Smooth muscle cell (in vitro differentiated cells): ENCODE measurements around the gene GABPB1. TPM values are rescaled to one million over a fixed set of nuclear protein-coding genes. Genes with fewer than 3 reads are reported as not detected.
"Not testable (repeated sequence)": the region's sequence is repeated elsewhere in the genome, so short reads cannot be mapped to it uniquely, and the experiment has no call there.

Source experiments
- DNase-seq: peaks from one replicate; lab custom pipeline; 2025; ENCODE audit not compliant: unreplicated experiment; lab: John Stamatoyannopoulos, UW
- H2AFZ ChIP-seq: fragments of 200-600 bp; sonication (generic); 2 replicates; pipeline ENCODE4 v1.6.0; 2016; ENCODE audit warnings: antibody characterized with exemption, low read depth, mild to moderate bottlenecking
- H3F3A ChIP-seq: fragments of 200-600 bp; sonication (generic); 2 replicates; pipeline ENCODE4 v1.6.0; 2017; ENCODE audit warnings: antibody characterized with exemption, low read depth
- H3K27ac ChIP-seq: fragments of 200-600 bp; sonication (generic); 2 replicates; pipeline ENCODE4 v1.5.1; 2016; ENCODE audit warnings: low read depth, mild to moderate bottlenecking
- H3K27me3 ChIP-seq: fragments of 200-600 bp; sonication (generic); 2 replicates; pipeline ENCODE4 v1.6.1; 2016; ENCODE audit warnings: low read depth, mild to moderate bottlenecking
- H3K36me3 ChIP-seq: fragments of 200-600 bp; sonication (generic); 2 replicates; pipeline ENCODE4 v1.5.1; 2016; ENCODE audit warnings: low read depth
- H3K4me1 ChIP-seq: fragments of 200-600 bp; sonication (generic); 2 replicates; pipeline ENCODE4 v1.5.1; 2016; ENCODE audit warnings: low read depth
- H3K4me2 ChIP-seq: fragments of 200-600 bp; sonication (generic); 2 replicates; pipeline ENCODE4 v1.6.0; 2016; ENCODE audit warnings: mild to moderate bottlenecking
- H3K4me3 ChIP-seq: fragments of 200-600 bp; sonication (generic); 2 replicates; pipeline ENCODE4 v1.5.1; 2016; ENCODE audit warnings: mild to moderate bottlenecking
- H3K79me2 ChIP-seq: fragments of 200-600 bp; sonication (generic); 2 replicates; pipeline ENCODE4 v1.6.0; 2016; ENCODE audit warnings: low read depth, mild to moderate bottlenecking
- H3K9ac ChIP-seq: fragments of 200-600 bp; sonication (generic); 2 replicates; pipeline ENCODE4 v1.6.0; 2016; ENCODE audit warnings: low read depth
- H3K9me3 ChIP-seq: fragments of 200-600 bp; sonication (generic); replicated peaks from 2 replicates; pipeline ENCODE4 v1.5.1; 2016; ENCODE audit warnings: low read depth
- H4K20me1 ChIP-seq: fragments of 200-600 bp; sonication (generic); 2 replicates; pipeline ENCODE4 v1.6.0; 2016; ENCODE audit warnings: low read depth
- WGBS: methylation state at CpG from one replicate; pipeline ENCODE4 v1.1.7; 2016; ENCODE audit warnings: low lambda C conversion rate; 5-methylcytosine and 5-hydroxymethylcytosine counted together
- polyA plus RNA-seq: library from polyadenylated mRNA; unstranded; fragments of >200 nt; fragmentation: Nextera tagmentation; extraction: Ambion mirVana; gene quantifications from 2 replicates; pipeline ENCODE4 v1.2.1, GENCODE V29; 2016
- total RNA-seq: library from RNA; depleted of rRNA; stranded (reverse); fragments of >200 nt; gene quantifications from 2 replicates; pipeline ENCODE4 v1.2.3, GENCODE V29; 2014
- TF ChIP-seq, protein P1 (sequence below): fragments of 200-600 bp; sonication (generic); IDR thresholded peaks from 2 replicates; pipeline ENCODE4 v1.5.1; 2017; ENCODE audit warnings: borderline replicate concordance, mild to moderate bottlenecking, antibody characterized with exemption; ENCODE audit not compliant: insufficient read depth, poor library complexity, severe bottlenecking

The GABPB1 gene
- total and polyA plus RNA-seq, 2 experiments from 2014 or later, result 24.1 to 49.3 TPM

GRCh38 chr15:50377867-50378751 lies 23.1 kb upstream of the GABPB1 start:
- H3F3A ChIP-seq, result no peaks in the 10 kb centered on the region
- TF ChIP-seq, protein P1, sequence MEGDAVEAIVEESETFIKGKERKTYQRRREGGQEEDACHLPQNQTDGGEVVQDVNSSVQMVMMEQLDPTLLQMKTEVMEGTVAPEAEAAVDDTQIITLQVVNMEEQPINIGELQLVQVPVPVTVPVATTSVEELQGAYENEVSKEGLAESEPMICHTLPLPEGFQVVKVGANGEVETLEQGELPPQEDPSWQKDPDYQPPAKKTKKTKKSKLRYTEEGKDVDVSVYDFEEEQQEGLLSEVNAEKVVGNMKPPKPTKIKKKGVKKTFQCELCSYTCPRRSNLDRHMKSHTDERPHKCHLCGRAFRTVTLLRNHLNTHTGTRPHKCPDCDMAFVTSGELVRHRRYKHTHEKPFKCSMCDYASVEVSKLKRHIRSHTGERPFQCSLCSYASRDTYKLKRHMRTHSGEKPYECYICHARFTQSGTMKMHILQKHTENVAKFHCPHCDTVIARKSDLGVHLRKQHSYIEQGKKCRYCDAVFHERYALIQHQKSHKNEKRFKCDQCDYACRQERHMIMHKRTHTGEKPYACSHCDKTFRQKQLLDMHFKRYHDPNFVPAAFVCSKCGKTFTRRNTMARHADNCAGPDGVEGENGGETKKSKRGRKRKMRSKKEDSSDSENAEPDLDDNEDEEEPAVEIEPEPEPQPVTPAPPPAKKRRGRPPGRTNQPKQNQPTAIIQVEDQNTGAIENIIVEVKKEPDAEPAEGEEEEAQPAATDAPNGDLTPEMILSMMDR, result no peak
- H3K27me3 ChIP-seq, result no peaks in the 10 kb centered on the region
- H3K4me2 ChIP-seq, result no peak overlapping the region
- H3K9me3 ChIP-seq, result no peaks in the 10 kb centered on the region
- no peak overlapping the region for H2AFZ ChIP-seq
- no peaks in the 10 kb centered on the region for H3K36me3 ChIP-seq
- WGBS, result 91% methylated on average over 3 of the region's 3 CpGs
- H3K4me3 ChIP-seq, result no peak overlapping the region
- no peaks in the 10 kb centered on the region for H4K20me1 ChIP-seq
- H3K79me2 ChIP-seq, result no peaks in the 10 kb centered on the region
- H3K9ac ChIP-seq, result no peak overlapping the region
- no peaks in the 10 kb centered on the region for H3K4me1 ChIP-seq
- DNase-seq, result no peak
- no peak overlapping the region for H3K27ac ChIP-seq

DNA sequence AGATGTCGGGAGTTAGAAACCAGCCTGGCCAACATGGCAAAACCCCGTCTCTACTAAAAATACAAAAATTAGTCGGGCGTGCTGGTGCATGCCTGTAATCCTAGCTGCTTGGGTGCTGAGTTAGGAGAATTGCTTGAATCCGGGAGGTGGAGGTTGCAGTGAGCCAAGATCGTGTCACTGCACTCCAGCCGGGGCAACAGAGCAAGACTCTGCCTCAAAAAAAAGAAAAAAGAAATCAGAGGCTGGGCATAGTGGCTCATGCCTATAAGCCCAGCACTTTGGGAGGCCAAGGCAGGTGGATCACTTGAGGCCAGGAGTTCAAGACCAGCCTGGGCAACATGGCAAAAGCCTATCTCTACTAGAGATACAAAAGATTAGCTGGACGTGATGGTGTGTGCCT lies 14.6 kb upstream of the GABPB1 start:
- not testable (repeated sequence) for H4K20me1 ChIP-seq, H2AFZ ChIP-seq, H3F3A ChIP-seq, H3K4me1 ChIP-seq, H3K9me3 ChIP-seq, H3K4me2 ChIP-seq, H3K27ac ChIP-seq, H3K79me2 ChIP-seq, H3K4me3 ChIP-seq, DNase-seq, H3K9ac ChIP-seq, H3K36me3 ChIP-seq, H3K27me3 ChIP-seq
- WGBS, result 95% methylated on average over 8 of the region's 8 CpGs

DNA sequence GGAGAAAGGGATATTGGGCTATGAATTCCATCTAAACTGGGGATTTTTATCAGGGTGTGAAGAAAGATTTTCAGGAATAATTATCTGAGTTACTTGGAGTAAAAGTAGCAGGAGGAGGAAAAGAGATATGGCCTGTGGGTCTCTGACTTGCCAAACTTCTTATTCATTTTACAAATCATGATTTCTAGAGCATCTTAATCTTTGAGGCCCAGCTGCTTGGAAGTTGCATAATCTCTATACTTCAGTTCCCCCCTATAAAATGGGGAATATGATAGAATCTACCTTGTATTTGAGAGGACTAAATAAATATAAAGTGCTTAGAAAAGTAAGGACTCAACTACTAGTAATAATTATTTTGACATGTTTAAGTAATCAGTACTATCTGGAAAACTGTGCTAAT lies 11.0 kb upstream of the GABPB1 start:
- H3K9me3 ChIP-seq, result no peaks in the 10 kb centered on the region
- no peak overlapping the region for H3K9ac ChIP-seq
- no peak overlapping the region for H3K27ac ChIP-seq
- TF ChIP-seq, protein P1, result no peak
- H3K79me2 ChIP-seq, result no peaks in the 10 kb centered on the region
- no peaks in the 10 kb centered on the region for H3K36me3 ChIP-seq
- no peaks in the 10 kb centered on the region for H3K4me1 ChIP-seq
- H3F3A ChIP-seq, result no peaks in the 10 kb centered on the region
- H4K20me1 ChIP-seq, result no peaks in the 10 kb centered on the region
- H2AFZ ChIP-seq, result no peak overlapping the region
- no peak overlapping the region for H3K4me2 ChIP-seq
- no peaks in the 10 kb centered on the region for H3K27me3 ChIP-seq
- H3K4me3 ChIP-seq, result no peak overlapping the region
- DNase-seq, result no peak

- H3K79me2 ChIP-seq, result no peaks in the 10 kb centered on the region
- H3K36me3 ChIP-seq, result no peaks in the 10 kb centered on the region
- H3K9me3 ChIP-seq, result no peaks in the 10 kb centered on the region
- WGBS, result 96% methylated on average over 2 of the region's 2 CpGs
- TF ChIP-seq, protein P1, result no peak
- no peak overlapping the region for H2AFZ ChIP-seq
- DNase-seq, result no peak
- no peak overlapping the region for H3K4me3 ChIP-seq
- no peak overlapping the region for H3K27ac ChIP-seq
- H3K27me3 ChIP-seq, result no peaks in the 10 kb centered on the region
- H4K20me1 ChIP-seq, result no peaks in the 10 kb centered on the region
- no peak overlapping the region for H3K9ac ChIP-seq
- no peak overlapping the region for H3K4me2 ChIP-seq
- H3K4me1 ChIP-seq, result no peaks in the 10 kb centered on the region
- H3F3A ChIP-seq, result no peaks in the 10 kb centered on the region
These were observed 10.6 kb upstream of the GABPB1 start for GRCh38 chr15:50365570-50365969.
